NCI-H2196 (cell line): Measurements from ENCODE around the gene ETFA.

Source experiments
- DNase-seq: peaks from one replicate; lab custom pipeline; 2025; ENCODE audit not compliant: unreplicated experiment; lab: John Stamatoyannopoulos, UW

ETFA gene

GRCh38 chr15:76176487-76177085 is 134.7 kb downstream of the ETFA start:
- DNase-seq = no peak

DNA sequence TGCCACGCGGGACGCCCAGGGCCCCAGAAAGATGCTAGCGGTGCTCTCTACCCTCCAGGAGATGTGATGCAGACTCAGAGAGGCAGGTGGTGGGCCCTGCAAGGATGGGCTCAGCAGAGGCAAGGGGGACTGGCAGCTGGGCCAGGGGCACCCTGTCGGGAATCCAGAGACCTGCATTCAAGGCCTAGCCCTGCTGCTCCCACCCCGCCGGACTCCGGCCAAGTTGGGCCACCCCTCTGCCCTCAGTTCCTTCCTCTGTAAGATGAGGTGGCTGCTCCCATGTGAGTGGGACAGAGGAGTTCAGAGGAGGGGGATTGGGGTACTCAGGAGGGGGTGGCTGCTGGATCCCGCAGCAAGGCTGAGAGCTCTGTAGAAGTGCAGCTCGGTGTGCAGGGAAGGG is 135.2 kb downstream of the ETFA start:
- DNase-seq = no peak

GRCh38 chr15:76175442-76175841 is 135.8 kb downstream of the ETFA start:
- DNase-seq = no peak

DNA sequence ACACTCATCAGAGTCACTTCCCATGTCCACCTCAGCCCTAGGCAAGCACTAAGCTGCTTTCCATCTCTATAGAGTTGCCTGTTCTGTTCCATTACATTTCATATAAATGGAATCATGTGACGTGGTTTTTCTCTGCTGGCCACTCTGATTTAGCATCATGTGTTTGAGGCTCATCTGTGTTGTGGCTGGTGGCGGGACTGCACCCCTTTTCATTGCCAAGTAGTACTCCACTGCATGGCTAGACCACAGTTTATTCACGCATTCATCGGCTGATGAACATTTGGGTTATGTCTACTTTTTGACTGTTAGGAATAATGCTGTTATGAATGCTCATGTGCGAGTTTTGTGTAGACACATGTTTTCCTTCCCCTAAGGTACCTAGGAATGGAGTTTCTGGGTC is 136.6 kb downstream of the ETFA start:
- no peak for DNase-seq

DNA sequence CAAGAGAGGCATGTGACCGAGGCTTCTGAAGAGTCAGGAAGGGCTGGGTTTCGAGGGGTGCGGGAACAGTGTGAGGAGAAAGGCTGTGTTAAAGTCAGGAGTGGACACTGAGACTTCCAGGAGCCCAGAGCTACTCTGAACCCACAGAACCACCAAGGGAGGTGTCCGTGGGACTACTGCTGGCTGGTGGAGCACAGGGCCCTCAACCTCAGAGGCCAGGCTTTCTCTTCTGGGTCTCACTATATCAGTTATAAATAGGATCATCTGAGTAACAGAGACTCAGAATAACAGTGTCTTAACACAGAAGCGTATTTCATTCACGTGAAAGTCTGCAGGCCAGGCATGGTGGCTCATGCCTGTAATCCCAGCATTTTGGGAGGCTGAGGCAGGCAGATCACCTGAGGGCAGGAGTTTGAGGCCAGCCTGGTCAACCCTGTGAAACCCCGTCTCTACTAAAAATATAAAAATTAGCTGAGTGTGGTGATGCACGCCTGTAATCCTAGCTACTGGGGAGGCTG is 137.9 kb downstream of the ETFA start:
- no peak for DNase-seq

DNA sequence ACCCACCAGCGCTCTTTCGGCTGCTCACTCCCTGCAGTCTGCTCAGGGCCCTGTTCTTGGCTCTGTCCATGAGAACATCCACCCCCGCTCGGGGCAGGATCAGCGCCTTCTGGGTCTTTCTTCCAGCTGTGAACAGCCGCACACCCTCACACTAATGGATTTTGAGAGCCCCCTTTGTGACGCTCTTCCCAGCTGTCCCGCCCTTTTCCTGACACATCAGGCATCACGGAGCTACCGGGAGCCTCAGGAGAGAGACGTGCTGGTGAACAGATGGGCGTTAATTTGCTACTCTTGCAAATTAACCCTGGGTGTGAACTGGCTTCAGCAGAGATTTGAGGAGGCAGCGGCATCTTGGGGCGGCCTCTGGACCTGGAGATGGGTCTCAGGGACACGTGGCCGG is 138.5 kb downstream of the ETFA start:
- no peak for DNase-seq

GRCh38 chr15:76169911-76170800 is 141.1 kb downstream of the ETFA start:
- DNase-seq = no peak

DNA sequence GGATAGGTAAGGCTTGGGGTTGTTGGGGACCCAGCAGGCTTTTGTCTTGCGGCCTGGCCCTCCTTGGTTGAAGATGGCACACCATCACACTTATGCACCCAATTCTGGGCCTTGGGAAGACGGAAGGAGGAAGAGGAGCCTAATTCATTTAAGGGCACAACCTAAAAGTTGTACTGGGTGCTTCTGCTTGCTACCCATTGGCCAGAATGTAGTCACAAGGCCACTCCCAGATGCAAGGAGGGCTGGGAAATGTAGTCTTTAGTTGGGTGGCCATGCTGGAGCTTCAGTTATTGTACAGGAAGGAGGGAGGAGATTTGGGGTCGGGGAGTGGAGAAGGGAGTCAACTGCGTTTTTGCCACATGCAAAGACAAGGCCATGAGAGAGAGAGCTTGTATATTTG is 142.3 kb downstream of the ETFA start:
- no peak for DNase-seq

DNA sequence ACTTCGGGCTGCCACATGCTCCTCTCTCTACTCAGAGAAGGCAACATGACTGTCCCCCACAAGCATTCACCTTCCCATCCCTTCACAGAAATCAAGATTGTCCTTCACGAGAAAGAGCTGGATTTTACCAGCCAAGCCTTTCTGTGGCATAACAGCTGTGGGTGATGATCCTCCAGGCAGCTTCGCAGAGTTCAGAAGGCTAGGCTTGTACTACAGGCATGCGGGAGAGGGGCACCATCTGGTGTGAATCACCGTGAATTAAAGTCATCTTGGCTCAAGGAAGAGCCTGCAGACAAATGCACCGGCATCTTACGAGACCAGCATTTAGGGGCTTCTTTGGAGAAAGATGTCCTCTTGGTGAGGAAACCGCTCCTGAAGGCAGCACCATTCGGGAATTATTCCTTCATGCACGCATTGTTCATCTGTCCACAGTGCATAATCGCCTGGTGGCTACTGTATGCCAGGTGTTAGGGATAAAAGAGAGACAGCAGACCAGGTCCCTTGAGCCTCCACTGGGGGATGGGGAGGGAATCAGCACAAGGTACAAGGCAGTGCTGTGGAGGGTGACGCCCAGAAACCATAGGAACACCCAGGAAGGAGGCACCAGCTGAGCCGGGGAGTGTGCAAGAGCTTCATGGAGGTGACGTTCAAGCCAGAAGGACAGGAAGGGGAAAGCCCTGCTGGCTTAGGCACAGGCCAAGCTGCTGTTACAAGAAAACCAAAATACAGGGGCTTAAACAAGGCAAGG is 142.9 kb downstream of the ETFA start:
- no peak for DNase-seq

DNA sequence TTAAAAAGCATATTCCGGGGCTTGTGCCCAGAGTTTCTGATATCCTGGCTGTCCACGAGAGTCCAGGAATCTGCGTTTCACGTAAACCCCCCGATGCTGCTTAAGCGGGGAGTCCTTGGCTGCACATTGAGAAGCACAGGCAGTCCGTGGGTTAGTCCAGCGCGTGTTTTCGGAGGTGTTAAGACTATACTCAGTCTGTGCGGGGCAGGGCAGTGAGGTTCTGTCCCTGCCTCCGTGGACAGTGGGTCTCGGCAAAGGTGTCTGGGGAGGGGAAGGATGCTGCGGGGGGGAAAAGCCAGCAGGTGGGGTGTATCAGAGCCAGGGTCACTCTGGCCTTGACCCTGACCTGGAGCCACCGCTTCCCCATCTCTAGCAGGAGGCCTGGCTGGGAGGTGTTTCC is 145.3 kb downstream of the ETFA start:
- DNase-seq = no peak
